DOHH2 (cell line): Measurements from ENCODE around the gene CDCA5.

Experiments used
- H3F3A ChIP-seq: fragments of 200-600 bp; sonication (generic), shearing (Covaris generic); 2 replicates; pipeline ENCODE4 v1.6.0; 2016; ENCODE audit warnings: antibody characterized with exemption, mild to moderate bottlenecking; ENCODE audit not compliant: control insufficient read depth, insufficient read depth
- H3K27ac ChIP-seq: fragments of 200-600 bp; sonication (generic); 2 replicates; pipeline ENCODE4 v1.5.1; 2014; ENCODE audit warnings: low read depth, mild to moderate bottlenecking, low read length, moderate library complexity
- H3K27me3 ChIP-seq: fragments of 200-600 bp; sonication (generic); 2 replicates; pipeline ENCODE4 v1.6.1; 2014; ENCODE audit warnings: mild to moderate bottlenecking, low read length, mixed read lengths; ENCODE audit not compliant: control insufficient read depth
- H3K36me3 ChIP-seq: fragments of 200-600 bp; sonication (generic); 2 replicates; pipeline ENCODE4 v1.6.1; 2014; ENCODE audit warnings: mild to moderate bottlenecking, low read length, moderate library complexity, mixed read lengths; ENCODE audit not compliant: control insufficient read depth
- H3K4me1 ChIP-seq: fragments of 200-600 bp; sonication (generic); 2 replicates; pipeline ENCODE4 v1.6.1; 2014; ENCODE audit warnings: mild to moderate bottlenecking, low read length, mixed read lengths; ENCODE audit not compliant: control insufficient read depth
- H3K4me2 ChIP-seq: fragments of 200-600 bp; sonication (generic); 2 replicates; pipeline ENCODE4 v1.6.0; 2014; ENCODE audit warnings: mild to moderate bottlenecking, low read length, moderate library complexity
- H3K4me3 ChIP-seq: fragments of 200-600 bp; sonication (generic); 2 replicates; pipeline ENCODE4 v1.5.1; 2014; ENCODE audit warnings: mild to moderate bottlenecking, low read length, mixed read lengths
- H3K79me2 ChIP-seq: fragments of 200-600 bp; sonication (generic); 2 replicates; pipeline ENCODE4 v1.6.1; 2014; ENCODE audit warnings: mild to moderate bottlenecking, low read length, mixed read lengths; ENCODE audit not compliant: control insufficient read depth
- H3K9me2 ChIP-seq: fragments of 200-600 bp; sonication (generic); replicated peaks from 2 replicates; pipeline ENCODE4 v1.6.1; 2014; ENCODE audit warnings: mild to moderate bottlenecking, low read length, mixed read lengths; ENCODE audit not compliant: control insufficient read depth
- H3K9me3 ChIP-seq: fragments of 200-600 bp; sonication (generic); 2 replicates; pipeline ENCODE4 v1.6.1; 2014; ENCODE audit warnings: antibody characterized with exemption, low read length, mixed read lengths; ENCODE audit not compliant: control insufficient read depth, insufficient read depth
- H4K20me1 ChIP-seq: fragments of 200-600 bp; sonication (generic); 2 replicates; pipeline ENCODE4 v1.6.0; 2014; ENCODE audit warnings: low read depth, mild to moderate bottlenecking, antibody characterized with exemption, low read length, moderate library complexity; ENCODE audit not compliant: control insufficient read depth, insufficient read depth
- CTCF ChIP-seq: fragments of 200-600 bp; sonication (generic); IDR thresholded peaks from one replicate; pipeline ENCODE4 v1.5.1; 2014; ENCODE audit warnings: antibody characterized with exemption, mild to moderate bottlenecking, low read depth, low read length; ENCODE audit not compliant: poor library complexity, severe bottlenecking
- EZH2phosphoT487 ChIP-seq: fragments of 200-600 bp; sonication (generic); IDR thresholded peaks from 2 replicates; pipeline ENCODE4 v1.6.1; 2017; ENCODE audit warnings: borderline replicate concordance, mild to moderate bottlenecking, antibody characterized with exemption, low read length, moderate library complexity, mixed read lengths

Gene CDCA5

DNA sequence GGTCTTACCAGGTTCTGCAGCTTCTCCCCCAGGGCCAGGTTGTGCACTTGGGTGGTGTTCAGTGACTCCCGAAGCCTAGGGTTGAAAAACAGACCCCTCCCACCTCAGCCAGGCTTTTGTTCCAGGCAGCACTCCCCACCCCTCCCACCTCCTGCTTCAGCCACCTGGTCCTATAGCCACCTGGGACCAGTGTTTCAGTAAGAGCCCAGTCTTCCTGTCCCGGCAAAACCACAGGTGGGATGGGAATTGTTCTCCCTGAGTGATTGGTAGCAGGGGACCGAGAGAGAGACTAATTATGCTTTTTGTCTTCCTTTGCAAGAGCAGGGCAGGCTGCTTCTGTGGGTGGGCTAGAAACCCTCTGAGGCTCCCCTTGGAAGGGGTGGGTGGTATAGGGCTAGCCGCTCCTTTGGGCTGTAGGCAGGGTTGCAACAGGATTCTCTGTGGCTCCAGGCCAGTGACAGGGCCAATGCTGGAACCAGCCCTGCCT, 17.0 kb downstream of the CDCA5 start:
- no peaks in the 10 kb centered on the region for H4K20me1 ChIP-seq
- H3K79me2 ChIP-seq: no peaks in the 10 kb centered on the region
- H3K4me3 ChIP-seq: no peak overlapping the region
- no peak overlapping the region for H3K4me2 ChIP-seq
- H3K9me3 ChIP-seq: no peaks in the 10 kb centered on the region
- no peaks in the 10 kb centered on the region for H3K9me2 ChIP-seq
- no peaks in the 10 kb centered on the region for H3K36me3 ChIP-seq
- TF ChIP-seq EZH2phosphoT487 (no peak), CTCF (no peak)
- no peaks in the 10 kb centered on the region for H3K27me3 ChIP-seq
- H3K27ac ChIP-seq: no peak overlapping the region
- peaks cover 5% of the 10 kb centered on the region for H3K4me1 ChIP-seq
- no peaks in the 10 kb centered on the region for H3F3A ChIP-seq

GRCh38 chr11:65066315-65066714, 17.5 kb downstream of the CDCA5 start:
- Histone ChIP-seq H3K27me3 (no peaks in the 10 kb centered on the region), H3K9me2 (no peaks in the 10 kb centered on the region), H3K4me3 (no peak overlapping the region), H3K4me2 (no peak overlapping the region), H3K27ac (no peak overlapping the region), H3K36me3 (no peaks in the 10 kb centered on the region), H3K9me3 (no peaks in the 10 kb centered on the region), H3F3A (no peaks in the 10 kb centered on the region), H3K4me1 (peaks cover 4% of the 10 kb centered on the region), H4K20me1 (no peaks in the 10 kb centered on the region), H3K79me2 (no peaks in the 10 kb centered on the region)
- TF ChIP-seq EZH2phosphoT487: no peak
- no peak for TF ChIP-seq CTCF

- H3K9me3 ChIP-seq: no peaks in the 10 kb centered on the region
- H3K27me3 ChIP-seq: no peaks in the 10 kb centered on the region
- H3F3A ChIP-seq: no peaks in the 10 kb centered on the region
- no peaks in the 10 kb centered on the region for H3K79me2 ChIP-seq
- TF ChIP-seq EZH2phosphoT487: no peak
- no peak for TF ChIP-seq CTCF
- H3K9me2 ChIP-seq: no peaks in the 10 kb centered on the region
- H3K4me1 ChIP-seq: peaks cover 8% of the 10 kb centered on the region
- H4K20me1 ChIP-seq: no peaks in the 10 kb centered on the region
- H3K4me2 ChIP-seq: no peak overlapping the region
- H3K4me3 ChIP-seq: no peak overlapping the region
- H3K36me3 ChIP-seq: no peaks in the 10 kb centered on the region
- H3K27ac ChIP-seq: no peak overlapping the region
These were observed 18.0 kb downstream of the CDCA5 start for GRCh38 chr11:65065851-65066250.
